Loucy (cell line): Measurements from ENCODE around the gene ROBO1.

Source experiments
- H2AFZ ChIP-seq: fragments of 200-600 bp; sonication (generic); 2 replicates; pipeline ENCODE4 v1.6.0; 2016; ENCODE audit warnings: antibody characterized with exemption, mild to moderate bottlenecking, low read length, moderate library complexity
- H3F3A ChIP-seq: fragments of 200-600 bp; 2 replicates; pipeline ENCODE4 v1.6.0; 2016; ENCODE audit warnings: antibody characterized with exemption, low read depth, mild to moderate bottlenecking
- H3K27me3 ChIP-seq: fragments of 200-600 bp; sonication (generic); 2 replicates; pipeline ENCODE4 v1.6.1; 2014; ENCODE audit warnings: low read length, mild to moderate bottlenecking; ENCODE audit not compliant: insufficient read depth, poor library complexity, severe bottlenecking
- H3K36me3 ChIP-seq: fragments of 200-600 bp; sonication (generic); 2 replicates; pipeline ENCODE4 v1.6.1; 2016; ENCODE audit warnings: low read length; ENCODE audit not compliant: insufficient read depth
- H3K4me1 ChIP-seq: fragments of 200-600 bp; sonication (generic); 2 replicates; pipeline ENCODE4 v1.5.1; 2014; ENCODE audit warnings: low read length, mild to moderate bottlenecking; ENCODE audit not compliant: insufficient read depth, poor library complexity, severe bottlenecking
- H3K4me2 ChIP-seq: fragments of 200-600 bp; sonication (generic); 2 replicates; pipeline ENCODE4 v1.6.0; 2014; ENCODE audit warnings: antibody characterized with exemption, low read length, low read depth, mild to moderate bottlenecking; ENCODE audit not compliant: poor library complexity, severe bottlenecking
- H3K4me3 ChIP-seq: fragments of 200-600 bp; sonication (generic); 2 replicates; pipeline ENCODE4 v1.5.1; 2014; ENCODE audit warnings: low read length, mild to moderate bottlenecking, mixed read lengths; ENCODE audit not compliant: poor library complexity, severe bottlenecking
- H3K79me2 ChIP-seq: fragments of 200-600 bp; sonication (generic); 2 replicates; pipeline ENCODE4 v1.6.1; 2014; ENCODE audit warnings: low read length; ENCODE audit not compliant: insufficient read depth
- H3K9ac ChIP-seq: fragments of 200-600 bp; sonication (generic); 2 replicates; pipeline ENCODE4 v1.6.0; 2014; ENCODE audit warnings: mild to moderate bottlenecking, low read depth, low read length, moderate library complexity; ENCODE audit not compliant: poor library complexity, severe bottlenecking
- H3K9me2 ChIP-seq: fragments of 200-600 bp; sonication (generic); replicated peaks from 2 replicates; pipeline ENCODE4 v1.6.1; 2016; ENCODE audit warnings: low read depth, low read length, mixed read lengths
- H3K9me3 ChIP-seq: fragments of 200-600 bp; sonication (generic); 2 replicates; pipeline ENCODE4 v1.6.1; 2014; ENCODE audit warnings: mild to moderate bottlenecking, antibody characterized with exemption, low read length, low read depth; ENCODE audit not compliant: insufficient read depth
- H4K20me1 ChIP-seq: fragments of 200-600 bp; sonication (generic); 2 replicates; pipeline ENCODE4 v1.6.0; 2014; ENCODE audit warnings: antibody characterized with exemption, low read length, mild to moderate bottlenecking; ENCODE audit not compliant: insufficient read depth, poor library complexity, severe bottlenecking
- EZH2phosphoT487 ChIP-seq: fragments of 200-600 bp; IDR thresholded peaks from 2 replicates; pipeline ENCODE4 v1.6.1; 2018; ENCODE audit warnings: antibody characterized with exemption, mild to moderate bottlenecking, moderate library complexity, borderline replicate concordance
- TF ChIP-seq, protein P1 (sequence below): fragments of 200-600 bp; sonication (generic); conservative IDR thresholded peaks from 2 replicates; pipeline ENCODE4 v1.5.1; 2014; ENCODE audit warnings: mild to moderate bottlenecking, antibody characterized with exemption, low read length

The ROBO1 gene

GRCh38 chr3:78718707-78719106, 1049.1 kb downstream of the ROBO1 start:
- Histone ChIP-seq H3K9me2 (no peaks in the 10 kb centered on the region), H3K4me2 (no peak overlapping the region), H3K4me1 (no peaks in the 10 kb centered on the region), H3K27me3 (no peaks in the 10 kb centered on the region), H3K36me3 (no peaks in the 10 kb centered on the region), H4K20me1 (no peaks in the 10 kb centered on the region), H3K4me3 (no peak overlapping the region), H3K9ac (no peak overlapping the region), H2AFZ (no peak overlapping the region), H3F3A (no peaks in the 10 kb centered on the region), H3K79me2 (no peaks in the 10 kb centered on the region), H3K9me3 (no peaks in the 10 kb centered on the region)
- TF ChIP-seq, protein P1, sequence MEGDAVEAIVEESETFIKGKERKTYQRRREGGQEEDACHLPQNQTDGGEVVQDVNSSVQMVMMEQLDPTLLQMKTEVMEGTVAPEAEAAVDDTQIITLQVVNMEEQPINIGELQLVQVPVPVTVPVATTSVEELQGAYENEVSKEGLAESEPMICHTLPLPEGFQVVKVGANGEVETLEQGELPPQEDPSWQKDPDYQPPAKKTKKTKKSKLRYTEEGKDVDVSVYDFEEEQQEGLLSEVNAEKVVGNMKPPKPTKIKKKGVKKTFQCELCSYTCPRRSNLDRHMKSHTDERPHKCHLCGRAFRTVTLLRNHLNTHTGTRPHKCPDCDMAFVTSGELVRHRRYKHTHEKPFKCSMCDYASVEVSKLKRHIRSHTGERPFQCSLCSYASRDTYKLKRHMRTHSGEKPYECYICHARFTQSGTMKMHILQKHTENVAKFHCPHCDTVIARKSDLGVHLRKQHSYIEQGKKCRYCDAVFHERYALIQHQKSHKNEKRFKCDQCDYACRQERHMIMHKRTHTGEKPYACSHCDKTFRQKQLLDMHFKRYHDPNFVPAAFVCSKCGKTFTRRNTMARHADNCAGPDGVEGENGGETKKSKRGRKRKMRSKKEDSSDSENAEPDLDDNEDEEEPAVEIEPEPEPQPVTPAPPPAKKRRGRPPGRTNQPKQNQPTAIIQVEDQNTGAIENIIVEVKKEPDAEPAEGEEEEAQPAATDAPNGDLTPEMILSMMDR: no peak
- TF ChIP-seq EZH2phosphoT487: no peak

DNA sequence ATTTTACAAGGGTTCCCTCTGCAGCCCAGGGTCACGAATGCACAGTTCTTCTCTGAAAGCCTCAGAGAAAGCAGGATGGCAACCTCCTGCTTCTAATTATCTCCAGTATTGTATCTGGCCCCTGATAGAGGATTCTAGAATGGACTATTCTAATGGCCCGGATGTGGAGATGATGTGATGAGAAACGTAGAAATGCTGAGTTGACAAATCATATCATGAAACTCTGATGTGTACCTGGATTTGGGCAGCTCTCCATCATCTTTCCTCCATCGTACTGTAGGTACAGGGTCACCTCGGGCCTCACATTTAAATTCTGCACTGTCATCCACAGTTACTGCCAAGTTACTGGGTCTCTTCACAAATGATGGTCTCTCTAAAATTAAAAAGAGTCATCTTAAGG, 1050.8 kb downstream of the ROBO1 start:
- TF ChIP-seq EZH2phosphoT487: no peak
- TF ChIP-seq, protein P1: no peak
- Histone ChIP-seq H2AFZ (no peak overlapping the region), H3K27me3 (no peaks in the 10 kb centered on the region), H3K4me3 (no peak overlapping the region), H3F3A (no peaks in the 10 kb centered on the region), H3K4me2 (no peak overlapping the region), H4K20me1 (no peaks in the 10 kb centered on the region), H3K9me2 (no peaks in the 10 kb centered on the region), H3K79me2 (no peaks in the 10 kb centered on the region), H3K9ac (no peak overlapping the region), H3K36me3 (no peaks in the 10 kb centered on the region), H3K4me1 (no peaks in the 10 kb centered on the region), H3K9me3 (no peaks in the 10 kb centered on the region)

GRCh38 chr3:78712941-78713340, 1054.9 kb downstream of the ROBO1 start:
- H3K9me3 ChIP-seq: no peaks in the 10 kb centered on the region
- no peaks in the 10 kb centered on the region for H3K9me2 ChIP-seq
- no peak overlapping the region for H3K9ac ChIP-seq
- H2AFZ ChIP-seq: no peak overlapping the region
- H3K4me3 ChIP-seq: no peak overlapping the region
- no peaks in the 10 kb centered on the region for H3K36me3 ChIP-seq
- H3K79me2 ChIP-seq: no peaks in the 10 kb centered on the region
- H3F3A ChIP-seq: no peaks in the 10 kb centered on the region
- TF ChIP-seq EZH2phosphoT487: no peak
- TF ChIP-seq, protein P1: no peak
- no peaks in the 10 kb centered on the region for H3K4me1 ChIP-seq
- no peaks in the 10 kb centered on the region for H4K20me1 ChIP-seq
- H3K4me2 ChIP-seq: no peak overlapping the region
- H3K27me3 ChIP-seq: no peaks in the 10 kb centered on the region
